ENCODE measurements around the gene KLK1. TPM values are rescaled to one million over a fixed set of nuclear protein-coding genes. Genes with fewer than 3 reads are reported as not detected.

KLK1 gene
- total and polyA plus RNA-seq, 4 donors, result 0.25 to 0.92 (median 0.83) TPM; not detected in 1

GRCh38 chr19:50869479-50869878 lies 45.9 kb upstream of the KLK1 start:
- Histone ChIP-seq H3K27ac (ENCODE audit: low read depth in 1 of 2, low read length in 1 of 2) (no peak overlapping the region), H3K4me1 (ENCODE audit: control insufficient read depth in 5 of 5, insufficient read depth in 5 of 5, low read length in 5 of 5) (no peaks in the 10 kb centered on the region), H3K4me3 (no peak overlapping the region), H3K9ac (ENCODE audit: insufficient read depth in 1 of 2, low read length in 2 of 2) (no peak overlapping the region), H3K36me3 (ENCODE audit: control insufficient read depth in 4 of 4, insufficient read depth in 4 of 4, low read length in 4 of 4) (no peaks in the 10 kb centered on the region), H3K9me3 (ENCODE audit: control insufficient read depth in 4 of 4, insufficient read depth in 3 of 4, low read length in 3 of 4) (peaks cover 0 to 3% (median 0%) of the 10 kb centered on the region in 4 donors), H3K27me3 (ENCODE audit: control insufficient read depth in 3 of 3, insufficient read depth in 3 of 3, low read length in 2 of 3) (peaks cover 3 to 15% (median 4%) of the 10 kb centered on the region in 3 donors)
- TF ChIP-seq CTCF (IDR thresholded peaks at IDR 0.05; ENCODE audit: control extremely low read depth, extremely low read depth), result no peak
- 85 to 87% methylated on average over 4 of the region's 4 CpGs for WGBS, 2 donors
- no peak for ATAC-seq (ENCODE audit: insufficient read depth, low FRiP score)
- no peak for DNase-seq

- Histone ChIP-seq H3K9ac (ENCODE audit: insufficient read depth in 1 of 2, low read length in 2 of 2) (no peak overlapping the region), H3K27me3 (ENCODE audit: control insufficient read depth in 3 of 3, insufficient read depth in 3 of 3, low read length in 2 of 3) (peaks cover 0 to 18% (median 2%) of the 10 kb centered on the region in 3 donors), H3K27ac (ENCODE audit: low read depth in 1 of 2, low read length in 1 of 2) (no peak overlapping the region), H3K4me1 (ENCODE audit: control insufficient read depth in 5 of 5, insufficient read depth in 5 of 5, low read length in 5 of 5) (no peaks in the 10 kb centered on the region), H3K36me3 (ENCODE audit: control insufficient read depth in 4 of 4, insufficient read depth in 4 of 4, low read length in 4 of 4) (no peaks in the 10 kb centered on the region), H3K9me3 (ENCODE audit: control insufficient read depth in 4 of 4, insufficient read depth in 3 of 4, low read length in 3 of 4) (peaks cover 0 to 8% (median 0%) of the 10 kb centered on the region in 4 donors), H3K4me3 (no peak overlapping the region)
- 75 to 76% methylated on average over 7 of the region's 7 CpGs for WGBS, 2 donors
- DNase-seq (no peak), ATAC-seq (ENCODE audit: insufficient read depth, low FRiP score) (no peak)
- no peak for TF ChIP-seq CTCF (IDR thresholded peaks at IDR 0.05; ENCODE audit: control extremely low read depth, extremely low read depth)
Observed at GRCh38 chr19:50861496-50862286, 38.1 kb upstream of the KLK1 start.

- no peak overlapping the region for H3K4me3 ChIP-seq
- no peak overlapping the region for H3K9ac ChIP-seq (ENCODE audit: insufficient read depth in 1 of 2, low read length in 2 of 2)
- H3K4me1 ChIP-seq (ENCODE audit: control insufficient read depth in 5 of 5, insufficient read depth in 5 of 5, low read length in 5 of 5), result no peaks in the 10 kb centered on the region
- DNase-seq (no peak), ATAC-seq (ENCODE audit: insufficient read depth, low FRiP score) (no peak)
- peaks cover 0 to 8% (median 0%) of the 10 kb centered on the region in 4 donors for H3K9me3 ChIP-seq (ENCODE audit: control insufficient read depth in 4 of 4, insufficient read depth in 3 of 4, low read length in 3 of 4)
- no peaks in the 10 kb centered on the region for H3K36me3 ChIP-seq (ENCODE audit: control insufficient read depth in 4 of 4, insufficient read depth in 4 of 4, low read length in 4 of 4)
- no peak overlapping the region for H3K27ac ChIP-seq (ENCODE audit: low read depth in 1 of 2, low read length in 1 of 2)
- TF ChIP-seq CTCF (IDR thresholded peaks at IDR 0.05; ENCODE audit: control extremely low read depth, extremely low read depth), result no peak
- 70 to 88% methylated on average over 5 of the region's 5 CpGs for WGBS, 2 donors
- H3K27me3 ChIP-seq (ENCODE audit: control insufficient read depth in 3 of 3, insufficient read depth in 3 of 3, low read length in 2 of 3), result peaks cover 0 to 18% (median 2%) of the 10 kb centered on the region in 3 donors
Observed at GRCh38 chr19:50861010-50861409, 37.4 kb upstream of the KLK1 start.

All from lung (tissue), 12 donors.